Prostate gland (tissue), 2 donors: Measurements from ENCODE around the gene ZMYND19. TPM values are rescaled to one million over a fixed set of nuclear protein-coding genes. Genes with fewer than 3 reads are reported as not detected.
"Not testable (repeated sequence)": the region's sequence is repeated elsewhere in the genome, so short reads cannot be mapped to it uniquely, and the experiment has no call there.

Experiments used
- DNase-seq: peaks from one replicate; pipeline ENCODE4 v3.0.0-alpha.2; 2019; ENCODE audit warnings: low spot score
- H3K27ac ChIP-seq, 2 donors: fragments of 200-600 bp; sonication (generic); 2 replicates each; pipeline ENCODE4 v1.5.1; 2017 to 2019
- H3K27me3 ChIP-seq: fragments of 200-600 bp; sonication (generic); replicated peaks from 2 replicates; pipeline ENCODE4 v1.5.1; 2019; ENCODE audit not compliant: insufficient read depth
- H3K36me3 ChIP-seq, 2 donors: fragments of 200-600 bp; sonication (generic); 1 replicate in 1 of 2; 2 replicates in 1 of 2; pipeline versions ENCODE4 v1.5.1 to v1.8.1; 2017 to 2019
- H3K4me1 ChIP-seq: fragments of 200-600 bp; sonication (generic); replicated peaks from 2 replicates; pipeline ENCODE4 v1.5.1; 2019
- H3K4me3 ChIP-seq, 2 donors: fragments of 200-600 bp; sonication (generic); 2 replicates each; pipeline ENCODE4 v1.5.1; 2017 to 2019
- H3K9me3 ChIP-seq: fragments of 200-600 bp; sonication (generic); 2 replicates; pipeline ENCODE4 v1.5.1; 2017
- CTCF ChIP-seq, 4 experiments: fragments of 200-600 bp in 2 of 4; fragments of 450-650 bp in 2 of 4; sonication (generic) in 2 of 4; IDR thresholded peaks; 1 replicate in 3 of 4; 2 replicates in 1 of 4; pipeline ENCODE4 v1.5.1; 2016 to 2019; ENCODE audit warnings: antibody characterized with exemption in 4 of 4, mild to moderate bottlenecking in 2 of 4, moderate library complexity in 2 of 4
- POLR2A ChIP-seq: fragments of 450-650 bp; IDR thresholded peaks from one replicate; pipeline ENCODE4 v1.6.1; 2016; ENCODE audit warnings: antibody characterized with exemption, mild to moderate bottlenecking
- POLR2AphosphoS5 ChIP-seq: sonication (generic); formaldehyde crosslinking; IDR thresholded peaks from one replicate; pipeline ENCODE4 v1.6.1; 2017; ENCODE audit warnings: antibody characterized with exemption
- WGBS: methylation state at CpG from one replicate; pipeline ENCODE4 v1.1.5; 2018; 5-methylcytosine and 5-hydroxymethylcytosine counted together
- intact Hi-C: fragments of 100-400 bp; cut with DNase I; formaldehyde crosslinking; loops from one replicate; pipeline ENCODE4 v1.14.2; 2022
- total RNA-seq, 2 donors: library from RNA; depleted of rRNA; stranded (reverse); fragments of >200 nt; gene quantifications; one replicate each; pipeline ENCODE4 v1.1.0, GENCODE V29; 2016

ZMYND19 gene
- total RNA-seq, 2 donors from 2014 or later: 20.8 to 34.8 TPM

- no peak overlapping the region for H3K27ac ChIP-seq
- H3K4me1 ChIP-seq: peaks cover 8% of the 10 kb centered on the region
- H3K36me3 ChIP-seq: peaks cover 5% of the 10 kb centered on the region in 2 donors
- TF ChIP-seq CTCF (IDR thresholded peaks at IDR 0.05) (no peak), POLR2AphosphoS5 (no peak)
- no peak overlapping the region for H3K4me3 ChIP-seq
- intact Hi-C loops: no loop called here
- H3K27me3 ChIP-seq: no peaks in the 10 kb centered on the region
- 90% methylated on average over 10 of the region's 10 CpGs for WGBS
- H3K9me3 ChIP-seq: no peaks in the 10 kb centered on the region
- no peak for DNase-seq
Measured at GRCh38 chr9:137574192-137574591, 16.1 kb downstream of the ZMYND19 start.

GRCh38 chr9:137570566-137570965, 19.7 kb downstream of the ZMYND19 start:
- no peaks in the 10 kb centered on the region for H3K4me1 ChIP-seq
- no peaks in the 10 kb centered on the region for H3K9me3 ChIP-seq
- intact Hi-C loops: no loop called here
- no peak for TF ChIP-seq POLR2A
- no peak for TF ChIP-seq POLR2AphosphoS5
- TF ChIP-seq CTCF (IDR thresholded peaks at IDR 0.05): no peak
- WGBS: 98% methylated on average over 3 of the region's 3 CpGs
- no peaks in the 10 kb centered on the region for H3K27me3 ChIP-seq
- no peak overlapping the region for H3K4me3 ChIP-seq
- H3K27ac ChIP-seq: no peak overlapping the region
- H3K36me3 ChIP-seq: peaks cover 5% of the 10 kb centered on the region in 2 donors
- no peak for DNase-seq

GRCh38 chr9:137569609-137570203, 20.6 kb downstream of the ZMYND19 start:
- intact Hi-C loops: no loop called here
- Histone ChIP-seq H3K4me1 (no peaks in the 10 kb centered on the region), H3K27me3 (no peaks in the 10 kb centered on the region), H3K27ac (no peak overlapping the region), H3K36me3 (peaks cover 5% of the 10 kb centered on the region in 2 donors), H3K9me3 (no peaks in the 10 kb centered on the region), H3K4me3 (no peak overlapping the region)
- no peak for DNase-seq
- TF ChIP-seq POLR2A (no peak), POLR2AphosphoS5 (no peak), CTCF (IDR thresholded peaks at IDR 0.05) (no peak)
- WGBS: 97% methylated on average over 5 of the region's 5 CpGs

- H3K36me3 ChIP-seq: peaks cover 5 to 13% of the 10 kb centered on the region in 2 donors
- H3K4me1 ChIP-seq, H3K27ac ChIP-seq, intact Hi-C loops, DNase-seq, H3K4me3 ChIP-seq, H3K9me3 ChIP-seq, H3K27me3 ChIP-seq: not testable (repeated sequence)
- WGBS: 88% methylated on average over 5 of the region's 5 CpGs
Measured at GRCh38 chr9:137568445-137568844, 21.9 kb downstream of the ZMYND19 start.

- Histone ChIP-seq H3K4me1 (no peaks in the 10 kb centered on the region), H3K9me3 (no peaks in the 10 kb centered on the region), H3K27me3 (no peaks in the 10 kb centered on the region), H3K4me3 (no peak overlapping the region), H3K36me3 (peaks cover 0 to 10% of the 10 kb centered on the region in 2 donors), H3K27ac (no peak overlapping the region)
- no peak for DNase-seq
- TF ChIP-seq POLR2AphosphoS5: no peak
- no peak for TF ChIP-seq POLR2A
- no peak for TF ChIP-seq CTCF (IDR thresholded peaks at IDR 0.05)
- intact Hi-C loops: no loop called here
- whole genome bisulfite sequencing: 87% methylated on average over 16 of the region's 18 CpGs
Measured at GRCh38 chr9:137564817-137565411, 25.4 kb downstream of the ZMYND19 start.
